HG02870 (cell line): ENCODE results near the gene GALNT18.

ENCODE experiments used
- ATAC-seq: cut with Tn5 transposase; IDR thresholded peaks from one replicate; pipeline ENCODE4 v1.9.1; 2021; ENCODE audit warnings: mild to moderate bottlenecking, moderate library complexity; ENCODE audit not compliant: unreplicated experiment

GALNT18 gene

GRCh38 chr11:11320825-11321224 lies 301.0 kb downstream of the GALNT18 start:
- no peak for ATAC-seq

DNA sequence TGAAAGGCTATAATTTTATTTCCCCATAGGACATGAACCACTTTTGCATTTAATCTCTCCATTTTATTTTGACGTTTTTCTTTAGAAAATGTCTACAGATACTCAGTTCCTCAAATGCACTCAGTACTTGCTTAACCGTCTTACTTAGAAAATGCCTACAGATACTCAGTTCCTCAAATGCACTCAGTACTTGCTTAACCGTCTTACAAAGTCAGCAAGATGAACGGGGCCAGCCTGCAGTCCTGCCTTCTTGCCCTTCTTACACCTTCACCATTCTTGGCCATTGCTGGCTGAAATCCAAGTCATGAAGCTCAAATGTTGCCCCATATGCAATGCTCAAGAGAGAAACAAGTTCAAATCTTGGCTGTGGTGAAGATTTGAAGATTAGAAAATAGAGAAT lies 302.8 kb downstream of the GALNT18 start:
- peak; percentile 84 for ATAC-seq

GRCh38 chr11:11318461-11318860 lies 303.3 kb downstream of the GALNT18 start:
- ATAC-seq: no peak

- ATAC-seq: no peak
These were observed 305.1 kb downstream of the GALNT18 start for GRCh38 chr11:11316651-11317230.

DNA sequence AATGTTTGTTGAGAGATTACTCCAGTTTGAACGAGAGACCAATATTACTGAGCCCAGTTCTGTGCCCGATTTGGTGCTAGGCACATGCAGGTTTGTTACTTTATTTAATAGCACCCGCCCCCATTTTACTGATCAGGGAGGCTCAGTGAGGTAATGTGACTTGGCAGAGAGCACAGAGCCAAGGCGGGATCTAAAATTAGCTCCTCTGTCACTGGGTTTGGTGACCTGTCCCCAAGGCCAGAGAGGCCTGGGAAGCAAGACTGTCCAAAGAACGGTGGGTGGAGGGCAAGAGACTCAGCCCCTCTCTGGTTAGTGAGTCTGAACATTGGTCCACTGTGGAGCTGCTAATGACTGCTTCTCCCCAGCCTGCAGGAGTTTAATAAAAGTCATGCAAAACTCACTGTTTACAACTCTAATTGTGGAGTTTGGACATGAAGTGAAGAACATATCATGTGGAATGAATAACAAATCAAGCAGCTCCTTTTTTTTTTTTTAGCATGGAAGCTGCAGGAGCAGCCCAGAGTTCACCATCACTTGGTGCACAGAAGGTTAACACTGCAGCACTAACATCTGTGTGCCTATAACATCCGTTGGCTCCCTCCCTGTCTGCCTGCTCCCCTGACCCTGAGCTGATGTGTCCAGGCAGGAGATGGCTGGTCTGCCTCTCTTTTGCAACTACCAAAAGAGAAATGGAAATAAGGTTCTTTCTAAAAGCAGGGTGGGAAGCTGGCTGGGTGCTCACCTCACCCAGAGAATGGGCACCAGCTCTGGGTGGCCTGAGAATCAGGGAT lies 307.7 kb downstream of the GALNT18 start:
- no peak for ATAC-seq

- ATAC-seq: no peak
These were observed 308.4 kb downstream of the GALNT18 start for GRCh38 chr11:11313426-11313825.

DNA sequence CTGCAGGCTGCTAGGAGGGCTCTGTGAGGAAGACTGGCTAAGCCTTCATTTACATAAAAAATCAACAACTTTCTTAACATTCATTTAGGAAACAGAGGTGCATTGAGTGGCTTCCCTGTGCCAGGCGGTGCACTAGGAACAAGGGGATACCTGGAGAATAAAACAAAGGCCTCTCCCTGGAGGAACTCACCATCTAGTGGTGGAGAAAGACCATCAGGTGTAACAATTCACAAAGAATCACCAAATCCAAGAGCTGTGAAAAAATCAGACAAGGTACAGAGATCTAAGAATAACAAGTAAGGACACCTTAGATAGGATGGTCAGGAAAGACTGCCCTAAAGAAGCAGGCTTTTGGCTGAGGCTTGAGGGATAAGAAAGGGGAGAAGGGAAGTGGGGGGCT lies 309.1 kb downstream of the GALNT18 start:
- no peak for ATAC-seq

GRCh38 chr11:11311169-11311568 lies 310.6 kb downstream of the GALNT18 start:
- ATAC-seq: peak; percentile 72

- ATAC-seq: no peak
These were observed 311.9 kb downstream of the GALNT18 start for GRCh38 chr11:11309906-11310305.

DNA sequence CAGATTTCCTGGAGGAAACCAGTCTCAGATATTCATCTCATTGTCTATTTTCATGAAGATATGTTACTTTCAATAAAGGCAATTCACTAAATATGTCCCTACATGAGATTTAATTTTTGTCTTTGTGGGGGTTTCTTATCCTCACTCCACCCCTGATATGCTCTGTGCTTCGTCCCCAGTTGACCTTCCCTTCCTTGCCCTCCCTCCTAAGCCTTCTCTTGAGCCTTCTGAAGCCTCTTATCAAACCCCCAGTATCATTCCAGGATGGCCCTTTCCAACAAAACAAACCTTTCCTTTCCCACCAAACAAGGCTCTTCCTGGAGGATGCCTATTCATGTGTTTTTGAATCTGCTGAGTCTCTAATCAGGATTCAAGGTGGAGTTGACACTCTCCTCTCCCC lies 313.6 kb downstream of the GALNT18 start:
- no peak for ATAC-seq

- ATAC-seq: no peak
These were observed 314.9 kb downstream of the GALNT18 start for GRCh38 chr11:11306855-11307254.

GRCh38 chr11:11304550-11304949 lies 317.3 kb downstream of the GALNT18 start:
- no peak for ATAC-seq

DNA sequence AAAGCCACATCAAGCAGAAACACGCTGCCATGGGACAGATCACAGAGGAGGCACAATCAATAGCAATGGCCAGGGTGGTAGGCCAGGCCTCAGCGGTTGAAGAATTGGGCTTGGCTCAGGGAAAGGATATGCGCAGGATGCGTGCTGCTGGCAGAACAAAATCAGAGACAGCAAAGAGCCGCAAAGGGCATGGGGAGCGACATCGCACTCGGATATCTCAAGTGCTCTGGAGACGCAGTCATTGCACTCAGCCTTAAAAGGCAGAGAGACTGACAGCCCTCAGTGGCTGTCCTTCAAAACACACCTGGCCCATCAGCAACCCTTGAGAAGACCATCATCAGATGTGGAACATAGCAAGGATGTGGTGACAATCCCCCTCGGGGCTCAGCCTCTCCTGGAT lies 319.2 kb downstream of the GALNT18 start:
- ATAC-seq: no peak

DNA sequence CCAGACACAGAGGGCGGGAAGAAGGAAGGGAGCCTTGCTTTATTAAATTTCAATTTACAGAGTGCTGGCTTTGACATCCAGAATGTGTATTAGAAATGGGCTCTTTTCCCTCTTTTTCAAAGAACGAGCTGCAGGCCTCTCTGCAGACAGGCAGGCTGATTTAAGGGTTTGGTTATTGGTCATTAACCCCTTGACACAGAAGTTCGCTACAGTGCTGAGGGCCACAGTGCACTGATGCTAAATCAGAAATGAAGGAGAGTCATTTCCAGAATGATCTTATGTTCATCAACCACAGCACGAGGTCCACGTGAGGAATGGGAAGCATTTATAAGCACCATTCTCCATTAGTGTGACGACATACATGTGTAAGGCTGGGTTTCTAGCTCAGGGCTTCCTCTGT lies 320.6 kb downstream of the GALNT18 start:
- ATAC-seq: no peak

GRCh38 chr11:11297578-11297977 lies 324.2 kb downstream of the GALNT18 start:
- ATAC-seq: no peak

- no peak for ATAC-seq
These were observed 325.4 kb downstream of the GALNT18 start for GRCh38 chr11:11296434-11296833.

GRCh38 chr11:11294551-11294855 lies 327.3 kb downstream of the GALNT18 start:
- ATAC-seq: no peak

GRCh38 chr11:11293798-11294550 lies 327.8 kb downstream of the GALNT18 start:
- no peak for ATAC-seq

DNA sequence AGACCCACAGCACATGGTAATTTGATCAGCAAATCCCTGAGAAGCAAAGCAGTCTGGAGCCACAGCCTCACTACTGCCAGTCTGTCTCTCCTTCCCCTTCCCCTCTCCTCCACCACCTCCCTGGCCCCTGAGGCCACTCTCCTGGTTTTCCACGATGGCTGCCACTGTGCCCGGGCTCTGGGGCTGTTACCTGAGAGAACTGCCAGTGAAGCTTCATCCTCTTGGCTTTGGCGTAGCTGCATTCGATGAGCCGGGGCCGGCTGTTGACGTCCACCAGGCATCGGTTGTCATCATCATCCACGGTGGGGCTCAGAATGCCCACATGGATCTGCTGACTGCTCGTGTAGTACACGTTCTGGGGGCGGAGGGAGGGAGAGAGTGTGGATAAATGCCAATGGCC lies 329.0 kb downstream of the GALNT18 start:
- ATAC-seq: no peak

GRCh38 chr11:11291041-11292015 lies 330.5 kb downstream of the GALNT18 start:
- ATAC-seq: no peak

GRCh38 chr11:11290354-11290753 lies 331.5 kb downstream of the GALNT18 start:
- ATAC-seq: no peak
